Fibroblast of mammary gland (primary cell): Measurements from ENCODE around the gene RAB30.

Source experiments
- DNase-seq: peaks from one replicate; pipeline ENCODE4 v3.0.0-alpha.2; 2010; ENCODE audit warnings: low read depth
- H3K4me3 ChIP-seq: 2 replicates; pipeline ENCODE4 v1.5.1; 2011; ENCODE audit warnings: low read depth, mild to moderate bottlenecking, low read length, moderate library complexity; ENCODE audit not compliant: control insufficient read depth
- TF ChIP-seq, protein P1 (sequence below): conservative IDR thresholded peaks from 2 replicates; pipeline ENCODE4 v1.5.1; 2011; ENCODE audit warnings: low read depth, low read length, inconsistent platforms; ENCODE audit not compliant: control insufficient read depth, insufficient read depth

RAB30 gene

DNA sequence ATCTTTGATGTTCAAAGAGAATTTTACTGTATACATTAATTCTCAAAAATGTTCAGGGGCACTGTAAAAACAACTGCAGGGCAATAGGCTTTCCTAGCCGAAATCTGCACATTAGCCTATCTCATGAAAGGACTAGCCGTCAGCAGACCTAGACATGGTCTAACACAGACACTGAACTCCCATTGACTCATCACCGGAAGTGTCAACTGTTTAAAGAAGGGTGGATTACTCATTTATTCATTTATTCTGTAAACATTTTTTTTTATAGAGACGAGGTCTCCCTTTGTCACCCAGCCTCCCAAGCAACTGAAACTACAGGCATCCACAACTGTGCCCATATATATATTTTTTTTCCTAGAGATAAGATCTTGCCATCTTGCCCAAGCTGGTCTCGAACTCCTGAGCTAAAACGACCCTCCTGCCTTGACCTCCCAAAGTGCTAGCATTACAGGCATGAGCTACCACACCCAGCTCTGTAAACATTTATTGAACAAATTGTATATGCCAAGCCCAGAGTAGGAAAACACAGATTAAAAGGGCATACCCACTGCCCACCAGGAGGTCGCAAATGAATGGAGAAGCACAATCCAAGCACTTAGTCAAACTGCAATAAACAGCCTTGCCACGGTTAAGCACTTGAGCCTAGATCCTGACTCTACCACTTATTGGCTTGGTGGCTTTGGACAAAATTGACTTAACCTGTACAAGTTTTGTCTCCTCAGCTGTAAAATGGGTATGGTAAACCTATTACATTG lies 26.6 kb downstream of the RAB30 start:
- TF ChIP-seq, protein P1, sequence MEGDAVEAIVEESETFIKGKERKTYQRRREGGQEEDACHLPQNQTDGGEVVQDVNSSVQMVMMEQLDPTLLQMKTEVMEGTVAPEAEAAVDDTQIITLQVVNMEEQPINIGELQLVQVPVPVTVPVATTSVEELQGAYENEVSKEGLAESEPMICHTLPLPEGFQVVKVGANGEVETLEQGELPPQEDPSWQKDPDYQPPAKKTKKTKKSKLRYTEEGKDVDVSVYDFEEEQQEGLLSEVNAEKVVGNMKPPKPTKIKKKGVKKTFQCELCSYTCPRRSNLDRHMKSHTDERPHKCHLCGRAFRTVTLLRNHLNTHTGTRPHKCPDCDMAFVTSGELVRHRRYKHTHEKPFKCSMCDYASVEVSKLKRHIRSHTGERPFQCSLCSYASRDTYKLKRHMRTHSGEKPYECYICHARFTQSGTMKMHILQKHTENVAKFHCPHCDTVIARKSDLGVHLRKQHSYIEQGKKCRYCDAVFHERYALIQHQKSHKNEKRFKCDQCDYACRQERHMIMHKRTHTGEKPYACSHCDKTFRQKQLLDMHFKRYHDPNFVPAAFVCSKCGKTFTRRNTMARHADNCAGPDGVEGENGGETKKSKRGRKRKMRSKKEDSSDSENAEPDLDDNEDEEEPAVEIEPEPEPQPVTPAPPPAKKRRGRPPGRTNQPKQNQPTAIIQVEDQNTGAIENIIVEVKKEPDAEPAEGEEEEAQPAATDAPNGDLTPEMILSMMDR = no peak
- H3K4me3 ChIP-seq = no peak overlapping the region
- DNase-seq = peak; percentile 81

DNA sequence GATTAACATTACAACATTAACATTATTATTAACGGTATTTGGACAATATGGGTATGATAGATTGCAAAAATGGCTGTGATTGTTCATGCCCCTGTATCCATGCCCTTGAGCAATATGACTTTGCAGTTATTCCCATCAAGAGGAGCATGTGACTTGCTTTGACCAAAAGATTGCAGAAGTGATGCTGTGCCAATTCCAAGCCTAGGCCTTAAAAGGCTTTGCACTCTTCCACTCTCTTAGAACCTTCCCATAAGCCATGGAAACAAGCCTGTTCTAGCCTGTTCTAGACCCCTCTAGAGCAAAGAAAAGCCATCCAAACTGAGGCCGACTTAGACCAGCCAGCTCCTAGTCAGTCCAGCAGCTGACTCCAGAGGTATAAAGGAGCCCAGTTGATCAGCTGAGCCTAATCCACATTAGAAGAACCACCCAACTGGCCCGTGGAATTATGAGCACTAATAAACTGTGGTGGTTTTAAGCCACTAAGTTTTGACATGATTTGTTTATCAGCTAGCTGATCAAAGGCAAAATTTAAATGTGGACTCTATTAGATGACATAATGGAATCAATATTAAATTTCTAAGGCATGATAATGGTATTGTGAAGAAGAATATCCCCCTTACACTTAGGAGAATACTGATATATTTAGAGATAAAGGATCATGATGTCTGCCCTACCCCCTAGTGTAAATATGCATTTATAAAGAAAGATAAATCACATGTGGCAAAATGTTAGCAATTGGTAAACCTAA lies 28.6 kb downstream of the RAB30 start:
- TF ChIP-seq, protein P1 = no peak
- H3K4me3 ChIP-seq = no peak overlapping the region
- DNase-seq = peak; percentile 38

DNA sequence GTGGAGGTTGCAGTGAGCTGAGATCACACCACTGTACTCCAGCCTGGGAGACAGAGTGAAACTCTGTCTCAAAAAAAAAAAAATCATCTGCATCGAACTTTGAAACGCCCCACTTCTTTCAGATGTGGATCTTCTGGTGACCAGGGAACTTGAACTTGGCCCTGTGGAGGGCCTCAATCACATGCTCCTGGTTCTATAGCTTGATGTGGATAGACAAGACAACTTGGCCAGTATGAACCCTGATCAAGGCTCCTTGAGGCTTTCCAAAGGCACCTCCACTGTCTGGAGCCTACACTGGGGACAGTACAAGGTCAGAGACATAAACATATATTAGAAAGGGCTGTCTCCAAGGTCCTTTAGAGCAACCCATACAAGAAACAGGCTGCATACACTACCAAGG lies 30.6 kb downstream of the RAB30 start:
- H3K4me3 ChIP-seq = no peak overlapping the region
- DNase-seq = no peak
- TF ChIP-seq, protein P1 = no peak

DNA sequence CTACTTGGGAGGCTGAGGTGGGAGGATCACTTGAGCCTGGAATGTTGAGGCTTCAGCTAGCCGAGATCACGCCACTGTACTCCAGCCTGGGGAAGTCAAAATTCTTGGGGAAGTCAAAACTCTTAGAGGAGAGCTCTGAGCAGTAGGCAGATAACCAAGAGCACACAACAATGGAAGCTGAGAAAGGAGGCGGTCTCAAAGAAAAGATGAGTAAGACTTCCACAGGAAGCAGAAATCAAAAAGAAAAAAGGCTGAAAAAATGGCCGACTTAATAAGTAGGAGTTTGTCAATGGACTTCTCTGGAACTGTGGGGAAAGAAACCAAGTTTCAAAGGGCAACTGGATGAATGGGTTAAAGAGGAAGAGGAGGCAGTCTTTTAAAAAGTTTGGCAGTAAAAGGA lies 32.1 kb downstream of the RAB30 start:
- H3K4me3 ChIP-seq = no peak overlapping the region
- TF ChIP-seq, protein P1 = no peak
- no peak for DNase-seq

DNA sequence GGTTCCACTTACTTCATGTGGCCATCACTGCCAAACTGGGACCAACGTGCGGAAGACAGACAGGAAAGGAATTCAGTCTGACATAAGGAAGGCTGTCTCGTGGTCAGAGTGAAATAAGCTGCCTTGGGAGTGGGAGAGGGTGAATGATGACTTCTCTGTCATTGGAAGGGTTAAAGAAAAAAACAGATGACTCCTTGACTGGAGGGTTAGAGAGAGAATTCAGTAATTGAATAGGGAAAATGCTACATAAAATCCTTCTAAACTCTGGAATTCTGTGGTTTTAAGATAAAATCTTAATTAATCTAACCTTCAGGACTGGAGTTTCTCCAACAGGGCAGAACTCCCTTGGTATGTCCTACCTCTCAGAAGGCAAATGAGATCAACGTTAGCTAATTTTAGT lies 33.8 kb downstream of the RAB30 start:
- no peak for DNase-seq
- TF ChIP-seq, protein P1 = no peak
- H3K4me3 ChIP-seq = no peak overlapping the region

DNA sequence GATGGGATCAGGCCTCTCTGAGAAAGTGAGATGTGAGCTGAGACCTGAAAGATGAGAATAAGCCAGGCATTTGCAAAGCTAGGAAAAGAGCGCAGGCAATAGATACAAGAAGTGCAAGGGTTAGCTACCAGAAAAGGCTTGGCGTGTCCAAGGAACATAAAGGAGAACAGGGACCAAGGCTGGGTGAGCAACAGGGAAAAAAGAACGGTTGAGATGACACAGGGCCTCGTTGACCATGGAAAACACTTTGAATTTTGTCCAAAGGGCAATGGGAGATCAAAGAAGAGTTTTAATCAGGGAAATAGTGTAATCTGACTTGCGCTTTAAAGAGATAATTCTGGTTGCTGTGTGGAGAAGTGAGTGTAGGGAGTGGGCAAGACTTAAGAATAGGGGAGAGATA lies 35.0 kb downstream of the RAB30 start:
- no peak for DNase-seq
- TF ChIP-seq, protein P1 = no peak
- no peak overlapping the region for H3K4me3 ChIP-seq
